Measurements from ENCODE around the gene SRA1.

DNA sequence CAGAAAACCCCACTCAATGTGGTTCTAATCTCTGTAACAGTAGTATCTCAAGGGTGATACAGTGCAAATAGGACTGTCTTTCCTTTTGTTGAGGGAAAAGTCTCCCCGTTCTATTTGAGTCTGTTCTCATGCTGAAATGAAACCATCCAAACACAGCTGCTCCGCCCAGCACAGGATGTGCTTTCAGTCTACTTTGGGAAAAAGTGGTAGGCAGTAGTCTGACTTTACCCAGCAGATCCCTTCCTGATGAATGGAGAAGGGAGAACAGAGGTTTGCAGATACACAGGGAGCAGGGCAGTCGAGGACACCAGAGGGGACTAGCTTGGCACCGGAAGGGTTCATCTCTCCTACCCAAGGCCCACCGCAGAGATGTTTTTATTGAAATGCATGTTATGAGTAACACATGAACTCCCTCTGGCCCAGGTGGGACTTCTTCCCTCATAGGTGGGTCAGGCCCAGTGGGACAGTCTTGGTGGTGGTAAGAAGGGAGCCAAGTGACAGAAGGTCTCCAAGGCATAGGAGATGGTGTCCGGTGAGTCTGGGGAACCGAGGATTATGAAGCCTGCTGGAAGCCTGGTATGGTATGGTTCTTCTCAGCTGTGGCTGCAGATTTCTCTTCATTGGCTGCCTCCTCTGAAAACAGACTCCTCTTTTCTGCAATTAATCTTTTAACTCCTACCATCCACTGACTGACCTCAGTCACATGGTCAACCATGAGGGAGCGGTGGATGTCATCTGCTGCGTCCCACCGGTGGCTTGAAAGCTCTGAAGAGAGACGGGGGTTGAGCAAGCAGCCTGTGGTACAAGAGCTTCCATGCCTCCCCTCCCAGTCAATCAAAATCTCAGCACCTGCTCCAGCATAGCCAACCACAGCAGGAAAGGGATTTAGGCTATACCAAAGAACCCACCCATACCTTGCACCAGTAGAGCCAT is 6.9 kb downstream of the SRA1 start:
- TF ChIP-seq NR3C1 (CRISPR knock-in tag; conservative IDR thresholded peaks at IDR 0.05; ENCODE audit: low read depth) (no peak), SP1 (CRISPR knock-in tag; conservative IDR thresholded peaks at IDR 0.05) (no peak), FOXJ3 (CRISPR knock-in tag; IDR thresholded peaks at IDR 0.05; ENCODE audit: borderline replicate concordance) (no peak), ESRRA (CRISPR knock-in tag; IDR thresholded peaks at IDR 0.05; ENCODE audit: borderline replicate concordance) (no peak), SOX15 (CRISPR knock-in tag; IDR thresholded peaks at IDR 0.05) (no peak), TEAD4 (CRISPR knock-in tag; IDR thresholded peaks at IDR 0.05) (no peak)
- TF ChIP-seq, protein P1, sequence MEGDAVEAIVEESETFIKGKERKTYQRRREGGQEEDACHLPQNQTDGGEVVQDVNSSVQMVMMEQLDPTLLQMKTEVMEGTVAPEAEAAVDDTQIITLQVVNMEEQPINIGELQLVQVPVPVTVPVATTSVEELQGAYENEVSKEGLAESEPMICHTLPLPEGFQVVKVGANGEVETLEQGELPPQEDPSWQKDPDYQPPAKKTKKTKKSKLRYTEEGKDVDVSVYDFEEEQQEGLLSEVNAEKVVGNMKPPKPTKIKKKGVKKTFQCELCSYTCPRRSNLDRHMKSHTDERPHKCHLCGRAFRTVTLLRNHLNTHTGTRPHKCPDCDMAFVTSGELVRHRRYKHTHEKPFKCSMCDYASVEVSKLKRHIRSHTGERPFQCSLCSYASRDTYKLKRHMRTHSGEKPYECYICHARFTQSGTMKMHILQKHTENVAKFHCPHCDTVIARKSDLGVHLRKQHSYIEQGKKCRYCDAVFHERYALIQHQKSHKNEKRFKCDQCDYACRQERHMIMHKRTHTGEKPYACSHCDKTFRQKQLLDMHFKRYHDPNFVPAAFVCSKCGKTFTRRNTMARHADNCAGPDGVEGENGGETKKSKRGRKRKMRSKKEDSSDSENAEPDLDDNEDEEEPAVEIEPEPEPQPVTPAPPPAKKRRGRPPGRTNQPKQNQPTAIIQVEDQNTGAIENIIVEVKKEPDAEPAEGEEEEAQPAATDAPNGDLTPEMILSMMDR (IDR thresholded peaks at IDR 0.05), result no peak
- TF ChIP-seq, protein P2, sequence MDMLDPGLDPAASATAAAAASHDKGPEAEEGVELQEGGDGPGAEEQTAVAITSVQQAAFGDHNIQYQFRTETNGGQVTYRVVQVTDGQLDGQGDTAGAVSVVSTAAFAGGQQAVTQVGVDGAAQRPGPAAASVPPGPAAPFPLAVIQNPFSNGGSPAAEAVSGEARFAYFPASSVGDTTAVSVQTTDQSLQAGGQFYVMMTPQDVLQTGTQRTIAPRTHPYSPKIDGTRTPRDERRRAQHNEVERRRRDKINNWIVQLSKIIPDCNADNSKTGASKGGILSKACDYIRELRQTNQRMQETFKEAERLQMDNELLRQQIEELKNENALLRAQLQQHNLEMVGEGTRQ (CRISPR knock-in tag; IDR thresholded peaks at IDR 0.05), result no peak
- TF ChIP-seq, protein P3, sequence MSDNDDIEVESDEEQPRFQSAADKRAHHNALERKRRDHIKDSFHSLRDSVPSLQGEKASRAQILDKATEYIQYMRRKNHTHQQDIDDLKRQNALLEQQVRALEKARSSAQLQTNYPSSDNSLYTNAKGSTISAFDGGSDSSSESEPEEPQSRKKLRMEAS (CRISPR knock-in tag; IDR thresholded peaks at IDR 0.05), result no peak
- TF ChIP-seq, protein P4, sequence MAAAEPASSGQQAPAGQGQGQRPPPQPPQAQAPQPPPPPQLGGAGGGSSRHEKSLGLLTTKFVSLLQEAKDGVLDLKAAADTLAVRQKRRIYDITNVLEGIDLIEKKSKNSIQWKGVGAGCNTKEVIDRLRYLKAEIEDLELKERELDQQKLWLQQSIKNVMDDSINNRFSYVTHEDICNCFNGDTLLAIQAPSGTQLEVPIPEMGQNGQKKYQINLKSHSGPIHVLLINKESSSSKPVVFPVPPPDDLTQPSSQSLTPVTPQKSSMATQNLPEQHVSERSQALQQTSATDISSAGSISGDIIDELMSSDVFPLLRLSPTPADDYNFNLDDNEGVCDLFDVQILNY (CRISPR knock-in tag; IDR thresholded peaks at IDR 0.05), result no peak
- TF ChIP-seq, protein P5, sequence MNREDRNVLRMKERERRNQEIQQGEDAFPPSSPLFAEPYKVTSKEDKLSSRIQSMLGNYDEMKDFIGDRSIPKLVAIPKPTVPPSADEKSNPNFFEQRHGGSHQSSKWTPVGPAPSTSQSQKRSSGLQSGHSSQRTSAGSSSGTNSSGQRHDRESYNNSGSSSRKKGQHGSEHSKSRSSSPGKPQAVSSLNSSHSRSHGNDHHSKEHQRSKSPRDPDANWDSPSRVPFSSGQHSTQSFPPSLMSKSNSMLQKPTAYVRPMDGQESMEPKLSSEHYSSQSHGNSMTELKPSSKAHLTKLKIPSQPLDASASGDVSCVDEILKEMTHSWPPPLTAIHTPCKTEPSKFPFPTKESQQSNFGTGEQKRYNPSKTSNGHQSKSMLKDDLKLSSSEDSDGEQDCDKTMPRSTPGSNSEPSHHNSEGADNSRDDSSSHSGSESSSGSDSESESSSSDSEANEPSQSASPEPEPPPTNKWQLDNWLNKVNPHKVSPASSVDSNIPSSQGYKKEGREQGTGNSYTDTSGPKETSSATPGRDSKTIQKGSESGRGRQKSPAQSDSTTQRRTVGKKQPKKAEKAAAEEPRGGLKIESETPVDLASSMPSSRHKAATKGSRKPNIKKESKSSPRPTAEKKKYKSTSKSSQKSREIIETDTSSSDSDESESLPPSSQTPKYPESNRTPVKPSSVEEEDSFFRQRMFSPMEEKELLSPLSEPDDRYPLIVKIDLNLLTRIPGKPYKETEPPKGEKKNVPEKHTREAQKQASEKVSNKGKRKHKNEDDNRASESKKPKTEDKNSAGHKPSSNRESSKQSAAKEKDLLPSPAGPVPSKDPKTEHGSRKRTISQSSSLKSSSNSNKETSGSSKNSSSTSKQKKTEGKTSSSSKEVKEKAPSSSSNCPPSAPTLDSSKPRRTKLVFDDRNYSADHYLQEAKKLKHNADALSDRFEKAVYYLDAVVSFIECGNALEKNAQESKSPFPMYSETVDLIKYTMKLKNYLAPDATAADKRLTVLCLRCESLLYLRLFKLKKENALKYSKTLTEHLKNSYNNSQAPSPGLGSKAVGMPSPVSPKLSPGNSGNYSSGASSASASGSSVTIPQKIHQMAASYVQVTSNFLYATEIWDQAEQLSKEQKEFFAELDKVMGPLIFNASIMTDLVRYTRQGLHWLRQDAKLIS (CRISPR knock-in tag; IDR thresholded peaks at IDR 0.05; ENCODE audit: borderline replicate concordance), result no peak
- TF ChIP-seq, protein P6, sequence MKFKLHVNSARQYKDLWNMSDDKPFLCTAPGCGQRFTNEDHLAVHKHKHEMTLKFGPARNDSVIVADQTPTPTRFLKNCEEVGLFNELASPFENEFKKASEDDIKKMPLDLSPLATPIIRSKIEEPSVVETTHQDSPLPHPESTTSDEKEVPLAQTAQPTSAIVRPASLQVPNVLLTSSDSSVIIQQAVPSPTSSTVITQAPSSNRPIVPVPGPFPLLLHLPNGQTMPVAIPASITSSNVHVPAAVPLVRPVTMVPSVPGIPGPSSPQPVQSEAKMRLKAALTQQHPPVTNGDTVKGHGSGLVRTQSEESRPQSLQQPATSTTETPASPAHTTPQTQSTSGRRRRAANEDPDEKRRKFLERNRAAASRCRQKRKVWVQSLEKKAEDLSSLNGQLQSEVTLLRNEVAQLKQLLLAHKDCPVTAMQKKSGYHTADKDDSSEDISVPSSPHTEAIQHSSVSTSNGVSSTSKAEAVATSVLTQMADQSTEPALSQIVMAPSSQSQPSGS (CRISPR knock-in tag; IDR thresholded peaks at IDR 0.05; ENCODE audit: borderline replicate concordance, low read depth), result no peak
